SK-N-SH treated with all-trans-retinoic acid at 6 μM for 48 hours (cell line): Measurements from ENCODE around the gene TASOR2.

Source experiments
- ATAC-seq: fragments of 200-7000 bp; cut with Tn5 transposase; 3 replicates; pipeline ENCODE4 v1.9.1; 2020; ENCODE audit warnings: mild to moderate bottlenecking, moderate library complexity
- ARNTL ChIP-seq: fragments of 450-650 bp; formaldehyde crosslinking; IDR thresholded peaks from 2 replicates; pipeline ENCODE4 v1.5.0; 2020; ENCODE audit warnings: low read depth, mild to moderate bottlenecking, moderate library complexity, borderline replicate concordance
- BACH2 ChIP-seq: fragments of 250-450 bp; sonication (Bioruptor Pico); IDR thresholded peaks from 2 replicates; pipeline ENCODE4 v1.9.0; 2021; ENCODE audit warnings: mild to moderate bottlenecking, borderline replicate concordance
- CSDC2 ChIP-seq: fragments of 250-450 bp; sonication (Bioruptor Pico); IDR thresholded peaks from 2 replicates; pipeline ENCODE4 v1.5.0; 2020; ENCODE audit warnings: mild to moderate bottlenecking, moderate library complexity
- ESRRG ChIP-seq: fragments of 250-450 bp; sonication (Bioruptor Pico); IDR thresholded peaks from 2 replicates; pipeline ENCODE4 v1.6.1; 2021; ENCODE audit warnings: mild to moderate bottlenecking
- GLIS3 ChIP-seq: fragments of 250-450 bp; sonication (Bioruptor Pico); IDR thresholded peaks from 2 replicates; pipeline ENCODE4 v1.5.0; 2020; ENCODE audit warnings: mild to moderate bottlenecking, moderate library complexity
- ISL1 ChIP-seq: fragments of 250-450 bp; sonication (Bioruptor Pico); IDR thresholded peaks from 2 replicates; pipeline ENCODE4 v2.1.2; 2022; ENCODE audit warnings: mild to moderate bottlenecking, moderate library complexity
- OSR1 ChIP-seq: fragments of 250-450 bp; sonication (Bioruptor Pico); IDR thresholded peaks from 2 replicates; pipeline ENCODE4 v1.8.0; 2022; ENCODE audit warnings: moderate library complexity, mild to moderate bottlenecking, inconsistent platforms
- PPARA ChIP-seq: fragments of 250-450 bp; sonication (Bioruptor Pico); IDR thresholded peaks from 2 replicates; pipeline ENCODE4 v1.5.0; 2020; ENCODE audit warnings: mild to moderate bottlenecking, borderline replicate concordance
- RARB ChIP-seq: fragments of 250-450 bp; sonication (Bioruptor Pico); IDR thresholded peaks from 2 replicates; pipeline ENCODE4 v1.8.0; 2021; ENCODE audit warnings: mild to moderate bottlenecking, moderate library complexity
- TCF4 ChIP-seq: fragments of 250-450 bp; sonication (Bioruptor Pico); IDR thresholded peaks from 2 replicates; pipeline ENCODE4 v1.8.0; 2021; ENCODE audit warnings: mild to moderate bottlenecking, moderate library complexity, borderline replicate concordance
- TOX ChIP-seq: fragments of 250-450 bp; sonication (Bioruptor Pico); IDR thresholded peaks from 2 replicates; pipeline ENCODE4 v1.8.0; 2021; ENCODE audit warnings: mild to moderate bottlenecking, moderate library complexity, borderline replicate concordance
- ZC3H10 ChIP-seq: fragments of 250-450 bp; sonication (Bioruptor Pico); IDR thresholded peaks from 2 replicates; pipeline ENCODE4 v1.5.1; 2021; ENCODE audit warnings: mild to moderate bottlenecking, moderate library complexity
- ZFP3 ChIP-seq: fragments of 250-450 bp; sonication (Bioruptor Pico); IDR thresholded peaks from 2 replicates; pipeline ENCODE4 v1.5.0; 2020; ENCODE audit warnings: mild to moderate bottlenecking, moderate library complexity
- ZFP30 ChIP-seq: fragments of 450-650 bp; formaldehyde crosslinking; IDR thresholded peaks from 2 replicates; pipeline ENCODE4 v1.5.0; 2022; ENCODE audit warnings: mild to moderate bottlenecking, moderate library complexity
- ZNF70 ChIP-seq: fragments of 450-650 bp; formaldehyde crosslinking; IDR thresholded peaks from 2 replicates; pipeline ENCODE4 v1.5.0; 2020; ENCODE audit warnings: mild to moderate bottlenecking, moderate library complexity
- ZNF8 ChIP-seq: fragments of 450-650 bp; formaldehyde crosslinking; IDR thresholded peaks from 2 replicates; pipeline ENCODE4 v1.5.0; 2020; ENCODE audit warnings: mild to moderate bottlenecking, moderate library complexity
- TF ChIP-seq, protein P1 (sequence below): fragments of 250-450 bp; sonication (Bioruptor Pico); IDR thresholded peaks from 2 replicates; pipeline ENCODE4 v1.8.0; 2021; ENCODE audit warnings: low read depth, mild to moderate bottlenecking, moderate library complexity, borderline replicate concordance
- TF ChIP-seq, protein P2 (sequence below): fragments of 250-450 bp; sonication (Bioruptor Pico); IDR thresholded peaks from 2 replicates; pipeline ENCODE4 v1.5.1; 2021; ENCODE audit warnings: mild to moderate bottlenecking, moderate library complexity
- TF ChIP-seq, protein P3 (sequence below): fragments of 250-450 bp; sonication (Bioruptor Pico); IDR thresholded peaks from 2 replicates; pipeline ENCODE4 v1.8.0; 2020; ENCODE audit warnings: mild to moderate bottlenecking, moderate library complexity, borderline replicate concordance
- TF ChIP-seq, protein P4 (sequence below): fragments of 250-450 bp; sonication (Bioruptor Pico); IDR thresholded peaks from 2 replicates; pipeline ENCODE4 v1.5.0; 2020; ENCODE audit warnings: mild to moderate bottlenecking, moderate library complexity
- TF ChIP-seq, protein P5 (sequence below): fragments of 250-450 bp; sonication (Bioruptor Pico); IDR thresholded peaks from 2 replicates; pipeline ENCODE4 v1.5.1; 2020; ENCODE audit warnings: low read depth, mild to moderate bottlenecking, moderate library complexity

The TASOR2 gene

DNA sequence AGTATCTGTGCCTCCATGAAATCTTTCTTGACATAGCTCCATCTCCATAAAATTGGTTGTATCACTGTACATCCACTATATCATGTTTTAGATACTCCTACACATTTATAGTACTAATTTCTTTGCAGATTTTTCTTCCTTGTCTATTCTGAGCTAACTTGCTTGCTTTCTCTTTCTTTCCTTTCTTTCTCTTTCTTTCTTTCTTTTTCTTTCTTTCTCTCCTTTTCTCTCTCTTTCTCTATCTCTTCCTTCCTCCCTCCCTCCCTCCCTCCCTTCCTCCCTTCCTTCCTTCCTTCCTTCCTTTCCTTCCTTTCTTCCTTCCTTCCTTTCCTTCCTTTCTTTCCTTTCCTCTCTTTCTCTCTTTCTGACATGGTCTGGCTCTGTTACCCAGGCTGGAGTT is 23.7 kb downstream of the TASOR2 start:
- no peak for ATAC-seq
- no peak for TF ChIP-seq ZFP3
- no peak for TF ChIP-seq OSR1 (CRISPR knock-in tag)
- TF ChIP-seq RARB (CRISPR knock-in tag), result no peak
- no peak for TF ChIP-seq PPARA (CRISPR knock-in tag)
- TF ChIP-seq ZFP30 (CRISPR knock-in tag), result no peak
- TF ChIP-seq, protein P1, sequence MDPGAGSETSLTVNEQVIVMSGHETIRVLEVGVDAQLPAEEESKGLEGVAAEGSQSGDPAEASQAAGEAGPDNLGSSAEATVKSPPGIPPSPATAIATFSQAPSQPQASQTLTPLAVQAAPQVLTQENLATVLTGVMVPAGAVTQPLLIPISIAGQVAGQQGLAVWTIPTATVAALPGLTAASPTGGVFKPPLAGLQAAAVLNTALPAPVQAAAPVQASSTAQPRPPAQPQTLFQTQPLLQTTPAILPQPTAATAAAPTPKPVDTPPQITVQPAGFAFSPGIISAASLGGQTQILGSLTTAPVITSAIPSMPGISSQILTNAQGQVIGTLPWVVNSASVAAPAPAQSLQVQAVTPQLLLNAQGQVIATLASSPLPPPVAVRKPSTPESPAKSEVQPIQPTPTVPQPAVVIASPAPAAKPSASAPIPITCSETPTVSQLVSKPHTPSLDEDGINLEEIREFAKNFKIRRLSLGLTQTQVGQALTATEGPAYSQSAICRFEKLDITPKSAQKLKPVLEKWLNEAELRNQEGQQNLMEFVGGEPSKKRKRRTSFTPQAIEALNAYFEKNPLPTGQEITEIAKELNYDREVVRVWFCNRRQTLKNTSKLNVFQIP (CRISPR knock-in tag), result no peak
- no peak for TF ChIP-seq ZNF8 (CRISPR knock-in tag)
- TF ChIP-seq BACH2 (CRISPR knock-in tag), result no peak
- no peak for TF ChIP-seq ZNF70 (CRISPR knock-in tag)
- no peak for TF ChIP-seq ZC3H10 (CRISPR knock-in tag)
- no peak for TF ChIP-seq ARNTL (CRISPR knock-in tag)
- TF ChIP-seq, protein P2, sequence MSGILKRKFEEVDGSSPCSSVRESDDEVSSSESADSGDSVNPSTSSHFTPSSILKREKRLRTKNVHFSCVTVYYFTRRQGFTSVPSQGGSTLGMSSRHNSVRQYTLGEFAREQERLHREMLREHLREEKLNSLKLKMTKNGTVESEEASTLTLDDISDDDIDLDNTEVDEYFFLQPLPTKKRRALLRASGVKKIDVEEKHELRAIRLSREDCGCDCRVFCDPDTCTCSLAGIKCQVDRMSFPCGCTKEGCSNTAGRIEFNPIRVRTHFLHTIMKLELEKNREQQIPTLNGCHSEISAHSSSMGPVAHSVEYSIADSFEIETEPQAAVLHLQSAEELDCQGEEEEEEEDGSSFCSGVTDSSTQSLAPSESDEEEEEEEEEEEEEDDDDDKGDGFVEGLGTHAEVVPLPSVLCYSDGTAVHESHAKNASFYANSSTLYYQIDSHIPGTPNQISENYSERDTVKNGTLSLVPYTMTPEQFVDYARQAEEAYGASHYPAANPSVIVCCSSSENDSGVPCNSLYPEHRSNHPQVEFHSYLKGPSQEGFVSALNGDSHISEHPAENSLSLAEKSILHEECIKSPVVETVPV (CRISPR knock-in tag), result no peak
- TF ChIP-seq, protein P3, sequence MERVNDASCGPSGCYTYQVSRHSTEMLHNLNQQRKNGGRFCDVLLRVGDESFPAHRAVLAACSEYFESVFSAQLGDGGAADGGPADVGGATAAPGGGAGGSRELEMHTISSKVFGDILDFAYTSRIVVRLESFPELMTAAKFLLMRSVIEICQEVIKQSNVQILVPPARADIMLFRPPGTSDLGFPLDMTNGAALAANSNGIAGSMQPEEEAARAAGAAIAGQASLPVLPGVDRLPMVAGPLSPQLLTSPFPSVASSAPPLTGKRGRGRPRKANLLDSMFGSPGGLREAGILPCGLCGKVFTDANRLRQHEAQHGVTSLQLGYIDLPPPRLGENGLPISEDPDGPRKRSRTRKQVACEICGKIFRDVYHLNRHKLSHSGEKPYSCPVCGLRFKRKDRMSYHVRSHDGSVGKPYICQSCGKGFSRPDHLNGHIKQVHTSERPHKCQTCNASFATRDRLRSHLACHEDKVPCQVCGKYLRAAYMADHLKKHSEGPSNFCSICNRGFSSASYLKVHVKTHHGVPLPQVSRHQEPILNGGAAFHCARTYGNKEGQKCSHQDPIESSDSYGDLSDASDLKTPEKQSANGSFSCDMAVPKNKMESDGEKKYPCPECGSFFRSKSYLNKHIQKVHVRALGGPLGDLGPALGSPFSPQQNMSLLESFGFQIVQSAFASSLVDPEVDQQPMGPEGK (CRISPR knock-in tag), result no peak

DNA sequence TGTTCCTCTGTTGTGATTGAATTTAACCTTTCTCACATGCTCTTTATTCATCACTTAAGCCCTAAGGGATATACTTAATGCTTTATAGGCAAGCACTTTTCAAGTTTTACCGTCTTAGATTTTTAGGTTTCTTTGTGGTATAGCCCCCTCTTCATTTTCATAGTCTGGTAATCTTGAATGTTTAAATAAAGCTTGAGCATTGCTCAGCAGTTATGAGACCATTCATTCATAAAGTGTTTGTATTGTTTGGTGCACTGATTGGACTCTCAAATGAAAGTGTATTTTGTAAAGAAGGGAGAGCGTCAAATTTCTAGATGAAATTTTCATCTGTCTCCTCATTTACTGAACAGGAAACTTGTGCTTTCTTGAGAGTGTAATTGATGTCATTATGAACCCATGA is 25.2 kb downstream of the TASOR2 start:
- TF ChIP-seq TCF4 (CRISPR knock-in tag) (no peak), BACH2 (CRISPR knock-in tag) (no peak), ARNTL (CRISPR knock-in tag) (no peak), PPARA (CRISPR knock-in tag) (no peak), ZNF8 (CRISPR knock-in tag) (no peak), ZFP3 (no peak), TOX (CRISPR knock-in tag) (no peak), CSDC2 (CRISPR knock-in tag) (no peak), ZFP30 (CRISPR knock-in tag) (no peak), ESRRG (CRISPR knock-in tag) (no peak), RARB (CRISPR knock-in tag) (no peak), GLIS3 (no peak), ZC3H10 (CRISPR knock-in tag) (no peak), ISL1 (CRISPR knock-in tag) (no peak), ZNF70 (CRISPR knock-in tag) (no peak)
- TF ChIP-seq, protein P2 (CRISPR knock-in tag), result no peak
- TF ChIP-seq, protein P4, sequence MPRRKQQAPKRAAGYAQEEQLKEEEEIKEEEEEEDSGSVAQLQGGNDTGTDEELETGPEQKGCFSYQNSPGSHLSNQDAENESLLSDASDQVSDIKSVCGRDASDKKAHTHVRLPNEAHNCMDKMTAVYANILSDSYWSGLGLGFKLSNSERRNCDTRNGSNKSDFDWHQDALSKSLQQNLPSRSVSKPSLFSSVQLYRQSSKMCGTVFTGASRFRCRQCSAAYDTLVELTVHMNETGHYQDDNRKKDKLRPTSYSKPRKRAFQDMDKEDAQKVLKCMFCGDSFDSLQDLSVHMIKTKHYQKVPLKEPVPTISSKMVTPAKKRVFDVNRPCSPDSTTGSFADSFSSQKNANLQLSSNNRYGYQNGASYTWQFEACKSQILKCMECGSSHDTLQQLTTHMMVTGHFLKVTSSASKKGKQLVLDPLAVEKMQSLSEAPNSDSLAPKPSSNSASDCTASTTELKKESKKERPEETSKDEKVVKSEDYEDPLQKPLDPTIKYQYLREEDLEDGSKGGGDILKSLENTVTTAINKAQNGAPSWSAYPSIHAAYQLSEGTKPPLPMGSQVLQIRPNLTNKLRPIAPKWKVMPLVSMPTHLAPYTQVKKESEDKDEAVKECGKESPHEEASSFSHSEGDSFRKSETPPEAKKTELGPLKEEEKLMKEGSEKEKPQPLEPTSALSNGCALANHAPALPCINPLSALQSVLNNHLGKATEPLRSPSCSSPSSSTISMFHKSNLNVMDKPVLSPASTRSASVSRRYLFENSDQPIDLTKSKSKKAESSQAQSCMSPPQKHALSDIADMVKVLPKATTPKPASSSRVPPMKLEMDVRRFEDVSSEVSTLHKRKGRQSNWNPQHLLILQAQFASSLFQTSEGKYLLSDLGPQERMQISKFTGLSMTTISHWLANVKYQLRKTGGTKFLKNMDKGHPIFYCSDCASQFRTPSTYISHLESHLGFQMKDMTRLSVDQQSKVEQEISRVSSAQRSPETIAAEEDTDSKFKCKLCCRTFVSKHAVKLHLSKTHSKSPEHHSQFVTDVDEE (CRISPR knock-in tag), result no peak
- TF ChIP-seq, protein P3 (CRISPR knock-in tag), result no peak
- TF ChIP-seq, protein P1 (CRISPR knock-in tag), result no peak
- TF ChIP-seq, protein P5, sequence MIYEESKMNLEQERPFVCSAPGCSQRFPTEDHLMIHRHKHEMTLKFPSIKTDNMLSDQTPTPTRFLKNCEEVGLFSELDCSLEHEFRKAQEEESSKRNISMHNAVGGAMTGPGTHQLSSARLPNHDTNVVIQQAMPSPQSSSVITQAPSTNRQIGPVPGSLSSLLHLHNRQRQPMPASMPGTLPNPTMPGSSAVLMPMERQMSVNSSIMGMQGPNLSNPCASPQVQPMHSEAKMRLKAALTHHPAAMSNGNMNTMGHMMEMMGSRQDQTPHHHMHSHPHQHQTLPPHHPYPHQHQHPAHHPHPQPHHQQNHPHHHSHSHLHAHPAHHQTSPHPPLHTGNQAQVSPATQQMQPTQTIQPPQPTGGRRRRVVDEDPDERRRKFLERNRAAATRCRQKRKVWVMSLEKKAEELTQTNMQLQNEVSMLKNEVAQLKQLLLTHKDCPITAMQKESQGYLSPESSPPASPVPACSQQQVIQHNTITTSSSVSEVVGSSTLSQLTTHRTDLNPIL (CRISPR knock-in tag), result no peak
- ATAC-seq, result no peak
